ENCODE measurements around the gene SPATA6. TPM values are rescaled to one million over a fixed set of nuclear protein-coding genes. Genes with fewer than 3 reads are reported as not detected.

Gene SPATA6
- total RNA-seq, 1 experiment from 2014 or later, result 2.7 TPM

GRCh38 chr1:48430832-48431231, 41.2 kb downstream of the SPATA6 start:
- CTCF ChIA-PET, result no interaction called here

GRCh38 chr1:48422009-48422408, 50.0 kb downstream of the SPATA6 start:
- TF ChIP-seq CTCF (conservative IDR thresholded peaks at IDR 0.05; ENCODE audit: low read depth, low read length), result no peak
- no peak for DNase-seq (ENCODE audit: low spot score)
- Histone ChIP-seq H3K27ac (ENCODE audit: low read depth, low read length, poor library complexity, severe bottlenecking) (no peak overlapping the region), H3K27me3 (replicated peaks; ENCODE audit: insufficient read depth, low read depth, low read length, poor library complexity) (no peaks in the 10 kb centered on the region), H3K4me3 (ENCODE audit: low read depth, low read length, poor library complexity, severe bottlenecking) (no peak overlapping the region), H3K36me3 (ENCODE audit: insufficient read depth, low read length, poor library complexity, severe bottlenecking) (no peaks in the 10 kb centered on the region), H3K9me3 (ENCODE audit: low read depth, low read length, poor library complexity, severe bottlenecking) (no peaks in the 10 kb centered on the region), H3K4me1 (ENCODE audit: insufficient read depth, low read length, poor library complexity, severe bottlenecking) (no peaks in the 10 kb centered on the region)
- no TSS peak for BruUV-seq (replicated peaks)
- ChIA-PET POLR2A (ENCODE audit: low non-redundant PET) (no interaction called here), CTCF (no interaction called here)
- intact Hi-C loops (cut with micrococcal nuclease; ENCODE audit: unreplicated experiment), result no loop called here

More at GRCh38 chr1:48430832-48431231, 41.2 kb downstream of the SPATA6 start:
- POLR2A ChIA-PET (ENCODE audit: low non-redundant PET), result no interaction called here
- intact Hi-C loops (cut with micrococcal nuclease; ENCODE audit: unreplicated experiment), result no loop called here
- Histone ChIP-seq H3K4me1 (ENCODE audit: insufficient read depth, low read length, poor library complexity, severe bottlenecking) (no peaks in the 10 kb centered on the region), H3K9me3 (ENCODE audit: low read depth, low read length, poor library complexity, severe bottlenecking) (no peaks in the 10 kb centered on the region), H3K4me3 (ENCODE audit: low read depth, low read length, poor library complexity, severe bottlenecking) (no peak overlapping the region), H3K27ac (ENCODE audit: low read depth, low read length, poor library complexity, severe bottlenecking) (no peak overlapping the region), H3K36me3 (ENCODE audit: insufficient read depth, low read length, poor library complexity, severe bottlenecking) (no peaks in the 10 kb centered on the region), H3K27me3 (replicated peaks; ENCODE audit: insufficient read depth, low read depth, low read length, poor library complexity) (no peaks in the 10 kb centered on the region)
- BruUV-seq (replicated peaks), result no TSS peak
- DNase-seq (ENCODE audit: low spot score), result no peak
- TF ChIP-seq CTCF (conservative IDR thresholded peaks at IDR 0.05; ENCODE audit: low read depth, low read length) (no peak), EZH2 (IDR thresholded peaks at IDR 0.05; ENCODE audit: borderline replicate concordance, low read depth, low read length, poor library complexity, severe bottlenecking) (no peak)

GRCh38 chr1:48418742-48419141, 53.3 kb downstream of the SPATA6 start:
- no peaks in the 10 kb centered on the region for H3K27me3 ChIP-seq (replicated peaks; ENCODE audit: insufficient read depth, low read depth, low read length, poor library complexity)
- H3K4me3 ChIP-seq (ENCODE audit: low read depth, low read length, poor library complexity, severe bottlenecking), result no peak overlapping the region
- TF ChIP-seq EZH2 (IDR thresholded peaks at IDR 0.05; ENCODE audit: borderline replicate concordance, low read depth, low read length, poor library complexity, severe bottlenecking) (no peak), CTCF (conservative IDR thresholded peaks at IDR 0.05; ENCODE audit: low read depth, low read length) (no peak)
- no TSS peak for BruUV-seq (replicated peaks)
- ChIA-PET POLR2A (ENCODE audit: low non-redundant PET) (no interaction called here), CTCF (no interaction called here)
- no peaks in the 10 kb centered on the region for H3K4me1 ChIP-seq (ENCODE audit: insufficient read depth, low read length, poor library complexity, severe bottlenecking)
- DNase-seq (ENCODE audit: low spot score), result no peak
- H3K9me3 ChIP-seq (ENCODE audit: low read depth, low read length, poor library complexity, severe bottlenecking), result no peaks in the 10 kb centered on the region
- no peaks in the 10 kb centered on the region for H3K36me3 ChIP-seq (ENCODE audit: insufficient read depth, low read length, poor library complexity, severe bottlenecking)
- intact Hi-C loops (cut with micrococcal nuclease; ENCODE audit: unreplicated experiment), result no loop called here
- no peak overlapping the region for H3K27ac ChIP-seq (ENCODE audit: low read depth, low read length, poor library complexity, severe bottlenecking)
